HAP-1 (cell line): Measurements from ENCODE around the gene KSR1.
"Not testable (repeated sequence)": the region's sequence is repeated elsewhere in the genome, so short reads cannot be mapped to it uniquely, and the experiment has no call there.

Experiments used
- DNase-seq, 2 experiments: peaks; one replicate each; pipeline ENCODE4 v3.0.0-alpha.2; 2016 to 2020; ENCODE audit warnings: low spot score in 2 of 2
- H3K27me3 ChIP-seq: fragments of 250-450 bp; sonication (Bioruptor Pico); 2 replicates; pipeline ENCODE4 v1.5.1; 2020; ENCODE audit warnings: low read depth, mild to moderate bottlenecking, moderate library complexity
- H3K36me3 ChIP-seq: fragments of 250-450 bp; sonication (Bioruptor Pico); replicated peaks from 2 replicates; pipeline ENCODE4 v1.5.1; 2020; ENCODE audit warnings: mild to moderate bottlenecking
- H3K4me1 ChIP-seq: fragments of 250-450 bp; sonication (Bioruptor Pico); 2 replicates; pipeline ENCODE4 v1.5.1; 2020; ENCODE audit warnings: mild to moderate bottlenecking
- H3K4me3 ChIP-seq: fragments of 250-450 bp; sonication (Bioruptor Pico); 2 replicates; pipeline ENCODE4 v1.5.1; 2020; ENCODE audit warnings: mild to moderate bottlenecking, moderate library complexity
- H3K9me3 ChIP-seq: fragments of 250-450 bp; sonication (Bioruptor Pico); 2 replicates; pipeline ENCODE4 v1.5.1; 2020; ENCODE audit warnings: mild to moderate bottlenecking, moderate library complexity
- in situ Hi-C: fragments of 300-500 bp; cut with MboI; formaldehyde crosslinking; loops from 3 replicates; pipeline ENCODE4 v1.14.3; 2020; ENCODE audit warnings: low sequenced_read_pairs, inconsistent platforms, mixed read lengths

The KSR1 gene

GRCh38 chr17:27433521-27433920 is 22.7 kb upstream of the KSR1 start:
- no peaks in the 10 kb centered on the region for H3K4me1 ChIP-seq
- no peak overlapping the region for H3K4me3 ChIP-seq
- no peak for DNase-seq
- in situ Hi-C loops = no loop called here
- H3K27me3 ChIP-seq = no peaks in the 10 kb centered on the region
- no peaks in the 10 kb centered on the region for H3K9me3 ChIP-seq
- H3K36me3 ChIP-seq = no peaks in the 10 kb centered on the region

DNA sequence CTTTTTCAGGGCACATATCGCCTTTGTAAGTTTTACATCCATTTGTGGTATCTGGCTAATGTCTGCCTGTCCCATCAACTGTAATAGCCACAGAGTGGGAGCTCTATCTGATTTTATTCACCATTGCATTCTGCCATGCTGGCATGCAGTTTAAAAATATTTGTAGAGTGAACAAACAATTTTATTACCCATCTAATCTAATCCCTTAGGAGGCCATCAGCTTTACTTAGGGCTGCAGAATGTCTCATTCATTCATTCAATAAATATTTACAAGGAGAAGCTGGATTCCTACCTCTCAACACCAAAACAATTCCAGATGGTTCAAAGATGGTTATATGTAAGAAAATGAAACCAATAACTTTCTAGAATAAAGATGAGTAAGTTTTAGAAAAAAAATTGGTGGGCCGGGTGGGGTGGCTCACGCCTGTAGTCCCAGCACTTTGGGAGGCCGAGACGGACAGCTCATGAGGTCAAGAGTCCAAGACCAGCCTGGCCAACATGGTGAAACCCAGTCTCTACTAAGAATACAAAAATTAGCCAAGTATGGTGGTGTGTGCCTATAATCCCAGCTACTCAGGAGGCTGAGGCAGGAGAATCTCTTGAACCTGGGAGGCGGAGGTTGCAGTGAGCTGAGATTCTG is 20.7 kb upstream of the KSR1 start:
- H3K4me1 ChIP-seq, in situ Hi-C loops, H3K36me3 ChIP-seq, DNase-seq, H3K4me3 ChIP-seq, H3K9me3 ChIP-seq, H3K27me3 ChIP-seq: not testable (repeated sequence)

GRCh38 chr17:27438348-27438998 is 17.8 kb upstream of the KSR1 start:
- H3K4me1 ChIP-seq = no peaks in the 10 kb centered on the region
- in situ Hi-C loops = no loop called here
- no peaks in the 10 kb centered on the region for H3K36me3 ChIP-seq
- no peak for DNase-seq
- no peaks in the 10 kb centered on the region for H3K27me3 ChIP-seq
- H3K4me3 ChIP-seq = no peak overlapping the region
- H3K9me3 ChIP-seq = no peaks in the 10 kb centered on the region

GRCh38 chr17:27439342-27439741 is 16.9 kb upstream of the KSR1 start:
- in situ Hi-C loops = no loop called here
- DNase-seq = no peak
- H3K4me1 ChIP-seq = no peaks in the 10 kb centered on the region
- no peaks in the 10 kb centered on the region for H3K36me3 ChIP-seq
- no peaks in the 10 kb centered on the region for H3K9me3 ChIP-seq
- no peak overlapping the region for H3K4me3 ChIP-seq
- no peaks in the 10 kb centered on the region for H3K27me3 ChIP-seq

DNA sequence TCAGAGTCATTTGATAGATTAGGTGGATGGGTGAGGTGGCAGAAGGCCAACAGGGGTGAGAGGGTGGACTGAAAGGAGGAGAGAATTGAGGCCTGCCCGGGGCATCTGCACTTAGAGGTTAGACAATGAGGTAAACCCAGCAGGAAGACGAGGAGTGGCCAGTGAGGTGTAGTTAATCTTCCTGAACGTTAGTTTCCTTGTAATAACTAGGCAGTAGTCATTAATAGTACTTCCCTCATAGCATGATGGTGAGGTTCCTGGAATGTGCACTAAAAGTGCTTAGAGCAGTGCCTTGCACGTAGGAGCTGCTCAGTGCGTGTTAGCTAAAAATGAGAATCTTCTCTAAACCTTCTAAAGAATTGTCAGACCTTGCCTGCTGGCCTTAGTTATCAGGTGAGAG is 13.5 kb upstream of the KSR1 start:
- no peaks in the 10 kb centered on the region; the same call in 1 of the 2 replicates for H3K27me3 ChIP-seq
- no peaks in the 10 kb centered on the region for H3K36me3 ChIP-seq
- in situ Hi-C loops = no loop called here
- no peaks in the 10 kb centered on the region for H3K9me3 ChIP-seq
- no peak overlapping the region for H3K4me3 ChIP-seq
- no peak for DNase-seq
- H3K4me1 ChIP-seq = no peaks in the 10 kb centered on the region

DNA sequence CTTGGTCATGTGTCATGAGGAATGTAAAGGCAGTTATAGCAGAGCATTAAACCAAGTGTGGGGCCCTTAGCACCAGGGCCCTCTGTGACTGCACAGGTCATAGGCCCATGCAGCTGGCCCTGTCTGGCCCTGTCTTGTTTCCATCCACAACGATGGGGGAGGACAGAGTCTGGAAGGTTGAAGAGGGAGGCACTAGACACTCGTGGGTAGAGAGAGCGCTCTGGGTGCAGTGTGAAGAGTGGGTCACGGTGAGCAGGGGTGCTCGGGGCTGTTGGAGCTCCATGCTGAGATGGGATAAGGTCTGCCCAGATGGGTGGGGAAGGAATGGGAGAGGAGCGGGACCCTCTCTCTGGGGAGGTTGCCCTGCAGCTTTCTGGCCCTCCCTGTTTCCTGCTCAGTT is 12.8 kb upstream of the KSR1 start:
- Histone ChIP-seq H3K4me3 (no peak overlapping the region), H3K4me1 (no peaks in the 10 kb centered on the region), H3K27me3 (no peaks in the 10 kb centered on the region; the same call in 1 of the 2 replicates), H3K36me3 (no peaks in the 10 kb centered on the region), H3K9me3 (no peaks in the 10 kb centered on the region)
- in situ Hi-C loops = no loop called here
- no peak for DNase-seq

DNA sequence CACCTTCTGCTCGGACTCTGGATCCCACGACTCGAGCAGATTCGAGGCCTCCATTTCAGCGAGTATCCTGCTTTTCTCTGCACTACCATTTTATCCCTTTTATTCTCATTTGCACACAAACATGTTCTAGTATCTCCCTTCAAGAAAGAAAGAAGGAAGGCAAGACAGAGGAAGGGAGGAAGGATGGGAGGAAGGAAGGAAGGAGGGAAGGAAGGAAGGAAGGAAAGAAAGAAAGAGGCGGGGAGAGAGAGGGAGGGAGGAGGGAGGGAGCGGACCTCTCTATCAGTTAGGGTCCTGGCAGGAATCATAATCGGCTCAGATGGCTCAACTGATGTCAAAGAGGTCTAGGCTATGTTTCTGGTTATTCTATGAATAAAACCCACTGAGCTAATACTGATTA is 10.3 kb upstream of the KSR1 start:
- no peak overlapping the region for H3K4me3 ChIP-seq
- in situ Hi-C loops = no loop called here
- H3K4me1 ChIP-seq = no peaks in the 10 kb centered on the region

DNA sequence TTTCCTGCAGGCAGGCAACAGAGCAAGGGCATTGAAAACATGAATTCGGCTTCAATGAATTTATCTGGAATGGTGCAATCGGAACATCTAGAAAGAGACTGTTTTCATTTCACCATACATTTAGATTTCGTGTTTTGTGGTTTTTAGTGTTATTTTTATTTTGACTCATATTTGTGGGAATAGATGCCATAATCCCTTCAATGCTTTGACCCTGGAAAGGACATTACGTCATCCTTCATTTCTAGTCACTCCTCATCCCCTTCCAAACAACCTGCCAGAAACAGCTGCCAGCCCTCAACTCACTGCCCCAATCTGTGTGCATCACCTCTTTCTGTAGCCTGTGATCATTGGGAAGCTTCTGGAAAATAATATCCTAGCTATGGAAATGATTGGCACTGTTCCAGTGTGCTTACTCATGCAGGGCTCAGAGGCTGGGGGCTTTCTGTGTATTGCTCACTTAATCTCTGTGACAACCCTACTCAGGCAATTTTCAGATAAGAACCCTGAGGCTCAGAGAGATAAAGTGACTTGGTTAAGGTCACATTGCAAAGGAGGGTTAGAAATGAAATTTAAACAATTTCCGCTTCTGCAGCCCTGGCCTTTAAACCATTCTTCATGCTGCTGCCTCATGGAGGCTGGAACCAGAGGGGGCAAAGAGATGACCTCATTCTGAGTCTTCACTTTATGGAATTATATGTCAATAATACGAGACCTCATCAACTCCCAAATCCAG is 9.5 kb upstream of the KSR1 start:
- in situ Hi-C loops = no loop called here
- no peaks in the 10 kb centered on the region for H3K9me3 ChIP-seq
- H3K4me3 ChIP-seq = no peak overlapping the region
- H3K36me3 ChIP-seq = no peaks in the 10 kb centered on the region
- H3K27me3 ChIP-seq = no peaks in the 10 kb centered on the region; the same call in 1 of the 2 replicates
- no peak for DNase-seq
- H3K4me1 ChIP-seq = no peaks in the 10 kb centered on the region

More for the DNA sequence above, 10.3 kb upstream of the KSR1 start:
- Histone ChIP-seq H3K9me3 (no peaks in the 10 kb centered on the region), H3K27me3 (no peaks in the 10 kb centered on the region; the same call in 1 of the 2 replicates), H3K36me3 (no peaks in the 10 kb centered on the region)
- no peak for DNase-seq

DNA sequence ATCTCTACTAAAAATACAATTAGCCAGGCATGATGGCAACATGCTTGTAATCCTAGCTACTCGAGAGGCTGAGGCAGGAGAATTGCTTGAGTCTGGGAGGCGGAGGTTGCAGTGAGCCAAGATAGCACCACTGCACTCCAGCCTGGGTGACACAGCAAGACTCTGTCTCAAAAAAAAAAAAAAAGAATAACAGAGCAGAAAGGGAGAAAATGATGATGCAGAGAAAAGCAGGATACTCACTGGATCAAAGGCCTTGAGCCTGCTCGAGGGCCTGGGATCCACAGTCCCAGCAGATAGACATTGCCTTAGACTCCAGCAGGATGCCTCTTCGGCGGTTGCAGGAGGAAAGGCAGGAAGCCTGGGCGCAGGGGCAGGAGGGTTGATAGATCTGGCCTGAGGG is 7.7 kb upstream of the KSR1 start:
- H3K9me3 ChIP-seq, H3K4me1 ChIP-seq, in situ Hi-C loops, H3K27me3 ChIP-seq, H3K36me3 ChIP-seq, H3K4me3 ChIP-seq, DNase-seq: not testable (repeated sequence)

GRCh38 chr17:27449541-27449940 is 6.7 kb upstream of the KSR1 start:
- in situ Hi-C loops = no loop called here
- Histone ChIP-seq H3K36me3 (no peaks in the 10 kb centered on the region), H3K4me1 (no peaks in the 10 kb centered on the region), H3K27me3 (no peaks in the 10 kb centered on the region; the same call in 1 of the 2 replicates), H3K4me3 (no peak overlapping the region), H3K9me3 (no peaks in the 10 kb centered on the region)
- DNase-seq = no peak

- no peak for DNase-seq
- in situ Hi-C loops = loop anchor here (5.0 to 25.0 kb wide), 2 partner anchors 48 to 213 kb away; no protein-coding TSS in a partner anchor
These were observed 6.3 kb upstream of the KSR1 start for GRCh38 chr17:27449988-27450387.

GRCh38 chr17:27450416-27450815 is 5.8 kb upstream of the KSR1 start:
- no peak for DNase-seq
- in situ Hi-C loops = loop anchor here (5.0 to 25.0 kb wide), 2 partner anchors 48 to 213 kb away; no protein-coding TSS in a partner anchor
- H3K27me3 ChIP-seq = no peaks in the 10 kb centered on the region; the same call in 1 of the 2 replicates
- no peaks in the 10 kb centered on the region for H3K4me1 ChIP-seq
- no peaks in the 10 kb centered on the region for H3K36me3 ChIP-seq
- no peaks in the 10 kb centered on the region for H3K9me3 ChIP-seq
- H3K4me3 ChIP-seq = no peak overlapping the region

More at GRCh38 chr17:27449988-27450387, 6.3 kb upstream of the KSR1 start:
- Histone ChIP-seq H3K9me3 (no peaks in the 10 kb centered on the region), H3K4me1 (no peaks in the 10 kb centered on the region), H3K27me3 (no peaks in the 10 kb centered on the region; the same call in 1 of the 2 replicates), H3K36me3 (no peaks in the 10 kb centered on the region), H3K4me3 (no peak overlapping the region)

- Histone ChIP-seq H3K9me3 (no peaks in the 10 kb centered on the region), H3K36me3 (no peaks in the 10 kb centered on the region), H3K27me3 (no peaks in the 10 kb centered on the region), H3K4me3 (no peak overlapping the region), H3K4me1 (no peaks in the 10 kb centered on the region)
- in situ Hi-C loops = loop anchor here (5.0 to 25.0 kb wide), 2 partner anchors 50 to 215 kb away; no protein-coding TSS in a partner anchor
- DNase-seq = no peak
These were observed 4.3 kb upstream of the KSR1 start for GRCh38 chr17:27451906-27452305.

DNA sequence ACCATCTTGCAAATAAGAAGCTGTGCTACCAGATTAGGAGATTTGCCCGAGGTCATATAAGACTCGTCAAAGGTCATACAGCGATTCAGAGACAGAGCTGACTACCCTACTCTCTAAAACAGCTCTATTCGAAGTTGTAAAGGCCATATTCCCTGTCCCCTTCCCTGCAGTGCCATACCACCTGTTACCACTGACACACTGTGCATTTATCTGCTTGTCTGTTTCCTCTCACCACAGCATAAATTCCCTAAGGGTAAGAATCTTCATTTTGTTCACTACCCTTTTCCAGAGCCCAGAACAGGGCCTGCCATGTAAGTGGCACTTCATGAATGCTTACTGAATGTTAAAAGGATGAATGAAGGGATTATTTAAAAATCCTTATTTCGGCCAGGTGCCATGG is 3.4 kb upstream of the KSR1 start:
- Histone ChIP-seq H3K4me3 (no peak overlapping the region), H3K4me1 (peaks cover 4% of the 10 kb centered on the region), H3K9me3 (no peaks in the 10 kb centered on the region), H3K36me3 (no peaks in the 10 kb centered on the region), H3K27me3 (no peaks in the 10 kb centered on the region)
- in situ Hi-C loops = loop anchor here (5.0 to 25.0 kb wide), 2 partner anchors 51 to 216 kb away; no protein-coding TSS in a partner anchor
- DNase-seq = no peak
